Epithelial cell of prostate (primary cell): ENCODE measurements around the gene RRAGD.

Experiments
- DNase-seq: peaks from one replicate; pipeline ENCODE4 v3.0.0-alpha.2; 2011; ENCODE audit warnings: low read depth, low spot score
- H3K27ac ChIP-seq: fragments of 450-650 bp; 2 replicates; pipeline ENCODE4 v1.5.1; 2017; ENCODE audit warnings: mild to moderate bottlenecking

RRAGD gene

GRCh38 chr6:89381031-89381430 is 31.0 kb downstream of the RRAGD start:
- no peak for DNase-seq
- H3K27ac ChIP-seq, result no peak overlapping the region

GRCh38 chr6:89379281-89379680 is 32.8 kb downstream of the RRAGD start:
- H3K27ac ChIP-seq, result no peak overlapping the region
- DNase-seq, result no peak

GRCh38 chr6:89378628-89379027 is 33.4 kb downstream of the RRAGD start:
- H3K27ac ChIP-seq, result no peak overlapping the region
- no peak for DNase-seq

GRCh38 chr6:89375427-89376267 is 36.4 kb downstream of the RRAGD start:
- peak; percentile 78 for DNase-seq
- no peak overlapping the region for H3K27ac ChIP-seq

- H3K27ac ChIP-seq, result no peak overlapping the region
These were observed 39.6 kb downstream of the RRAGD start for GRCh38 chr6:89372506-89372901.

GRCh38 chr6:89371849-89372505 is 40.1 kb downstream of the RRAGD start:
- H3K27ac ChIP-seq, result no peak overlapping the region

More at GRCh38 chr6:89372506-89372901, 39.6 kb downstream of the RRAGD start:
- no peak for DNase-seq

GRCh38 chr6:89368999-89369398 is 43.1 kb downstream of the RRAGD start:
- peak; percentile 36 for DNase-seq
- no peak overlapping the region for H3K27ac ChIP-seq

More at GRCh38 chr6:89371849-89372505, 40.1 kb downstream of the RRAGD start:
- no peak for DNase-seq

- DNase-seq, result no peak
- no peak overlapping the region for H3K27ac ChIP-seq
These were observed 44.0 kb downstream of the RRAGD start for GRCh38 chr6:89368107-89368506.

GRCh38 chr6:89364586-89364985 is 47.5 kb downstream of the RRAGD start:
- no peak for DNase-seq
- H3K27ac ChIP-seq, result no peak overlapping the region

- no peak for DNase-seq
- no peak overlapping the region for H3K27ac ChIP-seq
These were observed 50.9 kb downstream of the RRAGD start for GRCh38 chr6:89361171-89361570.

GRCh38 chr6:89360415-89360999 is 51.6 kb downstream of the RRAGD start:
- no peak for DNase-seq
- no peak overlapping the region for H3K27ac ChIP-seq

- H3K27ac ChIP-seq, result no peak overlapping the region
- DNase-seq, result no peak
These were observed 52.5 kb downstream of the RRAGD start for GRCh38 chr6:89359561-89359960.

- no peak overlapping the region for H3K27ac ChIP-seq
- DNase-seq, result no peak
These were observed 54.7 kb downstream of the RRAGD start for GRCh38 chr6:89357390-89357789.

GRCh38 chr6:89356642-89357170 is 55.4 kb downstream of the RRAGD start:
- H3K27ac ChIP-seq, result no peak overlapping the region
- no peak for DNase-seq

GRCh38 chr6:89355511-89356194 is 56.4 kb downstream of the RRAGD start:
- no peak for DNase-seq
- no peak overlapping the region for H3K27ac ChIP-seq

- H3K27ac ChIP-seq, result no peak overlapping the region
- no peak for DNase-seq
These were observed 58.2 kb downstream of the RRAGD start for GRCh38 chr6:89353702-89354392.

- no peak for DNase-seq
- H3K27ac ChIP-seq, result peak overlapping the region; percentile 70
These were observed 58.9 kb downstream of the RRAGD start for GRCh38 chr6:89353118-89353556.

- peak; percentile 50 for DNase-seq
- H3K27ac ChIP-seq, result peak within 1 kb of the TSS; percentile 70
These were observed 59.6 kb downstream of the RRAGD start, which contains the start of gene UBE2J1 for GRCh38 chr6:89352278-89353117. Gene UBE2J1 (minus strand): TSS chr6:89352722. CDS start chr6:89352569, 153 bp downstream.
